Thyroid gland (tissue), 4 donors: ENCODE data around the gene OSBPL6.

ENCODE experiments used
- POLR2A ChIP-seq, 2 donors: fragments of 450-650 bp; IDR thresholded peaks; one replicate each; pipeline ENCODE4 v1.6.1; 2017; ENCODE audit warnings: antibody characterized with exemption in 2 of 2, mild to moderate bottlenecking in 2 of 2, moderate library complexity in 1 of 2
- TF ChIP-seq, protein P1 (sequence below), 6 experiments: fragments of 200-600 bp in 3 of 6; fragments of 450-650 bp in 3 of 6; sonication (generic) in 3 of 6; IDR thresholded peaks; one replicate each; pipeline ENCODE4 v1.5.1; 2016 to 2019; ENCODE audit warnings: antibody characterized with exemption in 6 of 6, mild to moderate bottlenecking in 2 of 6, inconsistent platforms in 1 of 6, moderate library complexity in 1 of 6

GRCh38 chr2:178273787-178274360, 79.6 kb downstream of the OSBPL6 start:
- TF ChIP-seq, protein P1, sequence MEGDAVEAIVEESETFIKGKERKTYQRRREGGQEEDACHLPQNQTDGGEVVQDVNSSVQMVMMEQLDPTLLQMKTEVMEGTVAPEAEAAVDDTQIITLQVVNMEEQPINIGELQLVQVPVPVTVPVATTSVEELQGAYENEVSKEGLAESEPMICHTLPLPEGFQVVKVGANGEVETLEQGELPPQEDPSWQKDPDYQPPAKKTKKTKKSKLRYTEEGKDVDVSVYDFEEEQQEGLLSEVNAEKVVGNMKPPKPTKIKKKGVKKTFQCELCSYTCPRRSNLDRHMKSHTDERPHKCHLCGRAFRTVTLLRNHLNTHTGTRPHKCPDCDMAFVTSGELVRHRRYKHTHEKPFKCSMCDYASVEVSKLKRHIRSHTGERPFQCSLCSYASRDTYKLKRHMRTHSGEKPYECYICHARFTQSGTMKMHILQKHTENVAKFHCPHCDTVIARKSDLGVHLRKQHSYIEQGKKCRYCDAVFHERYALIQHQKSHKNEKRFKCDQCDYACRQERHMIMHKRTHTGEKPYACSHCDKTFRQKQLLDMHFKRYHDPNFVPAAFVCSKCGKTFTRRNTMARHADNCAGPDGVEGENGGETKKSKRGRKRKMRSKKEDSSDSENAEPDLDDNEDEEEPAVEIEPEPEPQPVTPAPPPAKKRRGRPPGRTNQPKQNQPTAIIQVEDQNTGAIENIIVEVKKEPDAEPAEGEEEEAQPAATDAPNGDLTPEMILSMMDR (IDR thresholded peaks at IDR 0.05): no peak
- TF ChIP-seq POLR2A (IDR thresholded peaks at IDR 0.05): no peak
